Colonic mucosa (tissue), 4 donors: ENCODE results near the gene RAI1. TPM values are rescaled to one million over a fixed set of nuclear protein-coding genes. Genes with fewer than 3 reads are reported as not detected.
A peak's percentile ranks its signal among the peaks of the same experiment; 100 is the strongest.

ENCODE experiments used
- DNase-seq: peaks from one replicate; pipeline ENCODE4 v3.0.0-alpha.2; 2020
- H3K27ac ChIP-seq: fragments of 200-600 bp; one replicate; pipeline ENCODE4 v1.8.0; 2021
- H3K27me3 ChIP-seq: fragments of 200-600 bp; one replicate; pipeline ENCODE4 v1.8.0; 2021
- H3K36me3 ChIP-seq: fragments of 200-600 bp; one replicate; pipeline ENCODE4 v1.8.0; 2021
- H3K4me1 ChIP-seq: fragments of 200-600 bp; one replicate; pipeline ENCODE4 v1.8.0; 2021; ENCODE audit warnings: mild to moderate bottlenecking
- H3K4me3 ChIP-seq: fragments of 200-600 bp; one replicate; pipeline ENCODE4 v1.8.0; 2021
- H3K9ac ChIP-seq, 2 donors: one replicate each; pipeline ENCODE4 v1.7.0; 2013; ENCODE audit warnings: control low read depth in 2 of 2, low read depth in 2 of 2, low read length in 2 of 2
- H3K9me3 ChIP-seq: fragments of 200-600 bp; one replicate; pipeline ENCODE4 v1.8.0; 2021
- intact Hi-C: fragments of 100-400 bp; cut with DNase I; formaldehyde crosslinking; loops from one replicate; pipeline ENCODE4 v1.14.1; 2022
- total RNA-seq, 2 donors: library from RNA; stranded (reverse); fragmentation: NEBNext Ultra II Directional in 1 of 2; extraction: Animal tissue kit (Norgen Biotek cat#: 25700) in 1 of 2; gene quantifications; one replicate each; pipeline ENCODE4 v1.2.1, GENCODE V29; 2021
- TF ChIP-seq, protein P1 (sequence below): fragments of 200-600 bp; IDR thresholded peaks from one replicate; pipeline ENCODE4 v1.8.0; 2022; ENCODE audit warnings: antibody characterized with exemption, mild to moderate bottlenecking
- donor health status: healthy.
- donor health status: DM: no; HTN: no; CAD: no.
- donor health status: DM: no; HTN: no; CAD: no.

RAI1 gene
- total RNA-seq, 2 donors from 2014 or later, result 21.8 to 24.5 TPM

DNA sequence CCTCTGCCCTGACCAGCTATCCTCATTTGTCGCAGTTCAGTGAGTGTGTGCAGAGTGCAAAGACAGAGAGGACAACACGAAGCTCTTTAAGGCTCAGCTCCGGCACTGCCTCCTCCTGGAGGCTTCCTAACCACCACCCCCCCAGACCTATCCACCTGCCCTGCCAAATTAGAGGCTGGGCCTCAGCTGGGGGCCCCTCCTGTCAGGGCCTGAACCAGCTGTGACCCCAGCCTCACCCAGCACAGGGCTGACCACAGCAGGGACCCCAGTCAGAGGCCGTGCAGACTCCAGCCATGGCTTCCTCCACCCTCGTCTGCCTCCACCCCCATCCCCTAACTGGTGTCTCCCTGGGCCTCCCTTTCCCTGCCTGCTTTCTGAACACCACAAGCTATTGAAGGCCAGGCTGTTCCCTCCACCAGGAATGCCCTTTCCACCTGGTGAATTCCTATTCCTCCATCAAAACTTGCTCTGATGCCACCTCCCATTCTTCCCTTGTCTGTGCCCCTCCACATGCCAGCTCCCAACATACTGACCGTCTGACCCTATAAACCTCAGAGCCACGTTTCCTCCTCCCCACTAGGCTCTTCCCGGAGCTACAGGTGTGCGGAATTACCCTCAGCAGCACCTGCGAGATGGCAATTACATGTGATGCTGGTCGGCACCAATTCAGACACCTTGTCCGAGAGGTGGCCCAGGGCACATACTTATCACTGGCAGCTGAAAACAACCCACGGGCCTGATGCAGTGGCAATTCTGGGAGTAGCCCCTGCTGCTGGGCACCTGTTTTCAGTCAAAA lies 146.8 kb downstream of the RAI1 start:
- Histone ChIP-seq H3K9ac (no peak overlapping the region), H3K36me3 (no peaks in the 10 kb centered on the region), H3K4me3 (no peak overlapping the region), H3K9me3 (no peaks in the 10 kb centered on the region), H3K27me3 (no peaks in the 10 kb centered on the region), H3K27ac (no peak overlapping the region), H3K4me1 (peaks cover 18% of the 10 kb centered on the region)
- no peak for DNase-seq
- intact Hi-C loops, result no loop called here
- TF ChIP-seq, protein P1, sequence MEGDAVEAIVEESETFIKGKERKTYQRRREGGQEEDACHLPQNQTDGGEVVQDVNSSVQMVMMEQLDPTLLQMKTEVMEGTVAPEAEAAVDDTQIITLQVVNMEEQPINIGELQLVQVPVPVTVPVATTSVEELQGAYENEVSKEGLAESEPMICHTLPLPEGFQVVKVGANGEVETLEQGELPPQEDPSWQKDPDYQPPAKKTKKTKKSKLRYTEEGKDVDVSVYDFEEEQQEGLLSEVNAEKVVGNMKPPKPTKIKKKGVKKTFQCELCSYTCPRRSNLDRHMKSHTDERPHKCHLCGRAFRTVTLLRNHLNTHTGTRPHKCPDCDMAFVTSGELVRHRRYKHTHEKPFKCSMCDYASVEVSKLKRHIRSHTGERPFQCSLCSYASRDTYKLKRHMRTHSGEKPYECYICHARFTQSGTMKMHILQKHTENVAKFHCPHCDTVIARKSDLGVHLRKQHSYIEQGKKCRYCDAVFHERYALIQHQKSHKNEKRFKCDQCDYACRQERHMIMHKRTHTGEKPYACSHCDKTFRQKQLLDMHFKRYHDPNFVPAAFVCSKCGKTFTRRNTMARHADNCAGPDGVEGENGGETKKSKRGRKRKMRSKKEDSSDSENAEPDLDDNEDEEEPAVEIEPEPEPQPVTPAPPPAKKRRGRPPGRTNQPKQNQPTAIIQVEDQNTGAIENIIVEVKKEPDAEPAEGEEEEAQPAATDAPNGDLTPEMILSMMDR, result no peak

DNA sequence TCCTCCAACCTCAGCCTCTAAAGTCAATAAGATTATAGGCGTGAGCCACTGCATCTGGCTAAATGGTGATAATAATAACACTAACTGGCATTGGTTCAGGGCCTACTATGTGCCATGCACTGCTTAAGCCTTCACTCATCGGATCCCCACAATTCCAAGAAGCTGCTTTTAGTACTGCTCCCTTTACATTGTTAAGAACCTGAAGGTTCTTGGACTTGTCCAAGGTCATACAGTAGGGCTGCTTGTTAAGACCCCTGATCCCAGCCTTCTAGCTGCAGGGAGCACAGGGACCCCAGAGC lies 149.0 kb downstream of the RAI1 start:
- Histone ChIP-seq H3K9ac (peak overlapping the region in 1 of 2 donors; percentile 26), H3K27me3 (no peaks in the 10 kb centered on the region), H3K4me1 (peaks cover 6% of the 10 kb centered on the region), H3K36me3 (no peaks in the 10 kb centered on the region), H3K27ac (no peak overlapping the region), H3K9me3 (no peaks in the 10 kb centered on the region), H3K4me3 (no peak overlapping the region)
- DNase-seq, result no peak
- TF ChIP-seq, protein P1, result no peak
- intact Hi-C loops, result no loop called here

DNA sequence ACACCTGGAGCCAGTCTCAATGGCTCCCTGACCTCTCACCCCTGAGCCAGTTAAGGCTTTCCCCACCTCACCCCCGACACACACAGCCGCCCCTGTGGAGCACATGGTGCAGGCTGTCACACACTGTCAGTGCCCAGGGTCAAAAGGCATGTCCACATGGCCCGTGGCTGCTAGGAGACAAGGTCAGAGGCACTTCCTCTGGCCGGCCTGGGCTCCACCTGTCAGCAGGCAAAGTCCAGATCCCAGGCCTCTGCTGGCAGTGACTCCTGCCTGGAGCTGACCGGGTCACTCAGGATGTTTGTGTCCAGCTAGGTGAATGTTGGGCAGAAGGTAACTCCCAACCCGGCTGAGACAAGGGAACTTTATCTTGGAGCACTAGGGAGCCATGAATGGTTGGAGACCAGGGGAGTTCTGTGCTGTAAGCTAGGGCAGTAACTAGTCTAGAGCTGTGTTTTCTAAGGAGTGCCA lies 149.5 kb downstream of the RAI1 start:
- H3K27ac ChIP-seq, result no peak overlapping the region
- H3K9me3 ChIP-seq, result no peaks in the 10 kb centered on the region
- H3K4me1 ChIP-seq, result peaks cover 9% of the 10 kb centered on the region
- H3K36me3 ChIP-seq, result no peaks in the 10 kb centered on the region
- H3K27me3 ChIP-seq, result no peaks in the 10 kb centered on the region
- DNase-seq, result peak; percentile 57
- intact Hi-C loops, result no loop called here
- peak overlapping the region in 1 of 2 donors; percentile 26 for H3K9ac ChIP-seq
- TF ChIP-seq, protein P1, result no peak
- H3K4me3 ChIP-seq, result no peak overlapping the region

DNA sequence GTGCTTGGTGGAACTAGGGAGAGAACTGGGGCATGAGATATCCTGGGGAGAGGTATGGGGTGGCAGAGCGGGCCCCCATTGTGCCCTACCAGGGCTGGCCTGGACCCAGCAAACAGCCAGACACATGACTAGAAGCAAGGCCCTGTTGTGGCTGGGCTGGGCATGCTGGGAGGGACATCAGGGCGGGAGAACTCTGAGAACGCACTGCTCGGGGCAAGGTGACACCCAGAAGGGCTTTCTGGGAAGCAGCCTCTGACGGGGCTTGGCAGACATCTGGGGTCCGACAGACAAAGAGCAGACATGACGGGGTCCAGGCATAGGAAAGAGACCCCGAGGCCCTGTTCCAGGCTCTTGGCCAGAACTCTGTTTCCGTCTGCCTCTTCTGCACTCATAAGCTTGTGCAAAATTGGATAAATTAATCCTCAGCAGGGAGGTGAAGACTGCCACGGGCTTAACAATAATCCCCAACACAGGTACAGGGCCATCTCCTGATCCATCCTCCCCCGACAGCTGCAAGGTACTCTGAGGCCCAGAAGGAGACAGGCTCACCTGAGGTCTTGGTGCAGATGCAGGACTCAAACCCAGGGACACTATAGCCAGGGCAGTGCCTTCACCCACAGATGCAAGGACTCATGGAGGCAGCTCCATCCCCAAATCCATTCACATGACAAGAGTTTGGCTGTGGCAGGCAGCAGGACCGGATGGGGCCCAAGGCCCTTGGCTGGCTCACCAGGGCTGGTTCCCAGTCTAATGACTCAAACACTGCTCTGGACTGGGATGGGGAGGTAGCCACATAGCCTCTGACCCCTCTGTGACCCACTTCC lies 150.2 kb downstream of the RAI1 start:
- H3K36me3 ChIP-seq, result no peaks in the 10 kb centered on the region
- intact Hi-C loops, result no loop called here
- H3K27me3 ChIP-seq, result no peaks in the 10 kb centered on the region
- peak overlapping the region in 1 of 2 donors; percentile 12 for H3K9ac ChIP-seq
- H3K4me1 ChIP-seq, result peaks cover 9% of the 10 kb centered on the region
- DNase-seq, result no peak
- no peaks in the 10 kb centered on the region for H3K9me3 ChIP-seq
- H3K4me3 ChIP-seq, result no peak overlapping the region
- TF ChIP-seq, protein P1, result no peak
- H3K27ac ChIP-seq, result peak overlapping the region; percentile 9

DNA sequence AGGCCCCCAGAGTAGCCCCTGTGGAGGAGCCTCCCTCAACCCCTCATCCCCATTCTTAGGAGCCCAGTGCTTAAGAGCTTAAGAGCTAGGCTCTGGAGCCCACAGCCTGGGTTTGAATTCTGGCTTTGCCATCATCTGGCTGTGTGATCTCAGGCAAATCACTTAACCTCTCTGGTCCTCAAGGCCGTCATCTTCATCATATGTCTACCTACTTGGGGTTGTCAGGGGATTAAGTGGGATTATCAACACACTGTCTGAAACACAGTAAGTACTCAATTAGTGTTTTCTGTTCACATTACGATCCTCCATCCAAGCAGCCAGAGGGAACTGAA lies 150.7 kb downstream of the RAI1 start:
- H3K4me3 ChIP-seq, result no peak overlapping the region
- no peak overlapping the region for H3K9ac ChIP-seq
- TF ChIP-seq, protein P1, result no peak
- no peaks in the 10 kb centered on the region for H3K9me3 ChIP-seq
- peak overlapping the region; percentile 9 for H3K27ac ChIP-seq
- DNase-seq, result no peak
- H3K4me1 ChIP-seq, result peaks cover 9% of the 10 kb centered on the region
- no peaks in the 10 kb centered on the region for H3K36me3 ChIP-seq
- intact Hi-C loops, result no loop called here
- no peaks in the 10 kb centered on the region for H3K27me3 ChIP-seq
